M059J (cell line): ENCODE results near the gene MORN3. TPM values are rescaled to one million over a fixed set of nuclear protein-coding genes. Genes with fewer than 3 reads are reported as not detected.

ENCODE experiments used
- DNase-seq: peaks from one replicate; pipeline ENCODE4 v3.0.0-alpha.2; 2012; ENCODE audit warnings: low read depth
- total RNA-seq: library from RNA; depleted of rRNA; stranded (reverse); fragments of >200 nt; shearing (Covaris generic); gene quantifications from 2 replicates; pipeline ENCODE4 v1.2.3, GENCODE V29; 2014; rRNA removed

MORN3 gene
- total RNA-seq, 1 experiment from 2014 or later = 0.25 TPM

DNA sequence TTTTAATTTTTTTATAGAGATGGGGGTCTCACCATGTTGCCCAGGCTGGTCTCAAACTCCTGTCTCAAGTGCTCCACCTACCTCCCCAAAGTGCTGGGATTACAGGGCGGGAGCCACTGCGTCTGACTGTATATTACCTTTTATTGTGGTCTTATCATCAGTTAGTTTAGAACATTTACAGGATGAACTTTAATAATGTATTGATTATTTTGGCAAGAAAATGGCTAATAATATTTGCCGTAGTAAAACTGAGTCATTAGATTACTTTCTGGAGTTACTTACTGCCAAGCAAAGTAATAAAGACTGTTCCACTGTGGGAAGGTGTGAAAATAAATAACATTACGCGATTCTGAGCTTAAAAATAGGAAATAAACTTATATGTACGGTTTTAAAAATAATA, 66.7 kb downstream of the MORN3 start:
- no peak for DNase-seq

DNA sequence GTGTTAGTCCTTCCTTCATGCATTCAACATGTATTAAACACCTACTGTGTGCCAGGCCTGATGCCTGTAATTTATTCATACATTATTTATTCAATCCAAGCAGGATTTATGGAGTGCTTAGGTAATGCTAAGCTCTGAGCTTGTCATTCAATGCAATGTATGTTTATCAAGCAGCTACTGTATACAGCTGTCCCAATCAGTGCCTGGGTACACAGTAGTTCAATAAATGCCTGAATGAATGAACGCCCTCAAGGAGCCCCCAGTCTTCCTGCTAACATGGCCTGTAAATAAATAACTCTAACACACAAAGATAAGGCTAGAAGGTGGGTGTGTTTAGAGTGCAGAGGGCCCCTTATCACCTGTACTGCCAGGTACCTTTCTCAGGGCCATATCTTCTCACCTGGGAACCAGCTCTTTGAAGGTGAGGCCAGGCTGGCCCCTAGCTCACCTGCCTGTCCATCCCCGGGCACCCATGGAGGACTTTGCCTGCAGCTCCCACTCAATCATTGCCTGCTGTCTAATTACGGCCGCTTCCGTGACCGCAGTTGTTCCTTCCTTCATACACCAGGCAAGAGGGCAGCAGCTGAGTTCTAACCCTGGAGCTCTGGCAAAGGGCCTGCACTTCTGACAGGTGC, 68.6 kb downstream of the MORN3 start:
- DNase-seq = no peak

Other genes with a start within 250 kb of the MORN3 start
- gene KDM2B, start 88.6 kb downstream of the MORN3 start, total RNA-seq = 17.0 and 30.1 TPM in 2 replicates
- gene ORAI1, start 43.1 kb downstream of the MORN3 start, total RNA-seq = 18.1 and 20.6 TPM in 2 replicates
- gene TMEM120B, start 43.1 kb upstream of the MORN3 start, total RNA-seq = 6.3 and 8.3 TPM in 2 replicates
- 0.27 and 0.42 TPM in 2 replicates for gene RHOF, start 124.0 kb upstream of the MORN3 start, total RNA-seq
- gene SETD1B, start 134.4 kb upstream of the MORN3 start, total RNA-seq = 2.7 and 3.9 TPM in 2 replicates
- 2.3 and 3.7 TPM in 2 replicates for gene HPD, start 189.2 kb upstream of the MORN3 start, total RNA-seq
- 65.7 and 73.8 TPM in 2 replicates for gene PSMD9, start 219.1 kb upstream of the MORN3 start, total RNA-seq
- gene CFAP251, start 248.9 kb upstream of the MORN3 start, total RNA-seq = 1.1 and 1.2 TPM in 2 replicates